Thyroid gland (tissue), 4 donors: ENCODE measurements around the gene TBCCD1.

Experiments used
- POLR2A ChIP-seq, 2 donors: fragments of 450-650 bp; IDR thresholded peaks; one replicate each; pipeline ENCODE4 v1.6.1; 2017; ENCODE audit warnings: antibody characterized with exemption in 2 of 2, mild to moderate bottlenecking in 2 of 2, moderate library complexity in 1 of 2
- TF ChIP-seq, protein P1 (sequence below), 6 experiments: fragments of 200-600 bp in 3 of 6; fragments of 450-650 bp in 3 of 6; sonication (generic) in 3 of 6; IDR thresholded peaks; one replicate each; pipeline ENCODE4 v1.5.1; 2016 to 2019; ENCODE audit warnings: antibody characterized with exemption in 6 of 6, mild to moderate bottlenecking in 2 of 6, inconsistent platforms in 1 of 6, moderate library complexity in 1 of 6

DNA sequence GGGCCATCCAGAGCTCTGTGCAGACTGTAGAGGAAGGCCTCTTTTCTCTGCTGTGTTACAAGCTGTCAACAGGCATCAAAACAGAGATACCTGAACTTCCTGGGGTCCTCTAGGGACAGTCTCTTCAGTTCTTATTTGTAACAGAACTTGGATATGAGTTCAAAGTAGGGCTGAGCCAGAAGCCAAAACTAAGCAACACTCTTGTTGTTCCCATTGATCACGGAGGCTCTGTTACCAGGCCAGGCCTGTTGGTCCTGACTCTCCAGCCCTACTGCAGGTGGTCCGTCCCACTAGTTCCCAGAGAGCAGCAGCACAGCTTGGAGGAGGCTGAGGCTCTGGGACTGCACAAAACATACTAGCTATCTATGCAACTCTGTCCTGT lies 32.6 kb upstream of the TBCCD1 start:
- TF ChIP-seq POLR2A (IDR thresholded peaks at IDR 0.05) = no peak
- TF ChIP-seq, protein P1, sequence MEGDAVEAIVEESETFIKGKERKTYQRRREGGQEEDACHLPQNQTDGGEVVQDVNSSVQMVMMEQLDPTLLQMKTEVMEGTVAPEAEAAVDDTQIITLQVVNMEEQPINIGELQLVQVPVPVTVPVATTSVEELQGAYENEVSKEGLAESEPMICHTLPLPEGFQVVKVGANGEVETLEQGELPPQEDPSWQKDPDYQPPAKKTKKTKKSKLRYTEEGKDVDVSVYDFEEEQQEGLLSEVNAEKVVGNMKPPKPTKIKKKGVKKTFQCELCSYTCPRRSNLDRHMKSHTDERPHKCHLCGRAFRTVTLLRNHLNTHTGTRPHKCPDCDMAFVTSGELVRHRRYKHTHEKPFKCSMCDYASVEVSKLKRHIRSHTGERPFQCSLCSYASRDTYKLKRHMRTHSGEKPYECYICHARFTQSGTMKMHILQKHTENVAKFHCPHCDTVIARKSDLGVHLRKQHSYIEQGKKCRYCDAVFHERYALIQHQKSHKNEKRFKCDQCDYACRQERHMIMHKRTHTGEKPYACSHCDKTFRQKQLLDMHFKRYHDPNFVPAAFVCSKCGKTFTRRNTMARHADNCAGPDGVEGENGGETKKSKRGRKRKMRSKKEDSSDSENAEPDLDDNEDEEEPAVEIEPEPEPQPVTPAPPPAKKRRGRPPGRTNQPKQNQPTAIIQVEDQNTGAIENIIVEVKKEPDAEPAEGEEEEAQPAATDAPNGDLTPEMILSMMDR (IDR thresholded peaks at IDR 0.05) = no peak
